A673 (cell line): Measurements from ENCODE around the gene SMIM20. TPM values are rescaled to one million over a fixed set of nuclear protein-coding genes. Genes with fewer than 3 reads are reported as not detected.

ENCODE experiments used
- BruUV-seq: library from RNA; stranded (reverse); fragments of 400-500 nt; replicated peaks from 2 replicates; lab custom pipeline; 2021; lab: Mats Ljungman, UMichigan
- CTCF ChIA-PET: fragments of 300-600 bp; sonication (Branson Sonifier 250); formaldehyde crosslinking; loops from one replicate; lab custom pipeline; 2022; ENCODE audit warnings: antibody characterized with exemption; lab: Charles Lee
- POLR2A ChIA-PET: fragments of 300-600 bp; sonication (Branson Sonifier 250); formaldehyde crosslinking; loops from one replicate; lab custom pipeline; 2022; ENCODE audit warnings: antibody characterized with exemption; ENCODE audit not compliant: low non-redundant PET; lab: Charles Lee
- DNase-seq: peaks from one replicate; pipeline ENCODE4 v3.0.0-alpha.2; 2015; ENCODE audit warnings: low spot score
- H3K27ac ChIP-seq: fragments of 200-600 bp; sonication (generic); 2 replicates; pipeline ENCODE4 v1.5.1; 2016; ENCODE audit warnings: mixed run types, low read depth, mild to moderate bottlenecking, mixed read lengths, antibody characterized with exemption, low read length; ENCODE audit not compliant: poor library complexity, severe bottlenecking
- H3K27me3 ChIP-seq: fragments of 200-600 bp; sonication (generic); replicated peaks from 2 replicates; pipeline ENCODE4 v1.6.1; 2017; ENCODE audit warnings: mixed run types, low read depth, mild to moderate bottlenecking, mixed read lengths, antibody characterized with exemption, low read length; ENCODE audit not compliant: insufficient read depth, poor library complexity
- H3K36me3 ChIP-seq: fragments of 200-600 bp; sonication (generic); 2 replicates; pipeline ENCODE4 v1.6.1; 2016; ENCODE audit warnings: mixed run types, mild to moderate bottlenecking, mixed read lengths, antibody characterized with exemption, low read length; ENCODE audit not compliant: insufficient read depth, poor library complexity, severe bottlenecking
- H3K4me1 ChIP-seq: fragments of 200-600 bp; sonication (generic); 2 replicates; pipeline ENCODE4 v1.6.1; 2017; ENCODE audit warnings: mixed run types, mild to moderate bottlenecking, mixed read lengths, antibody characterized with exemption, low read length; ENCODE audit not compliant: insufficient read depth, poor library complexity, severe bottlenecking
- H3K4me3 ChIP-seq: fragments of 200-600 bp; sonication (generic); 2 replicates; pipeline ENCODE4 v1.5.1; 2016; ENCODE audit warnings: low read depth, mixed run types, mild to moderate bottlenecking, mixed read lengths, low read length; ENCODE audit not compliant: poor library complexity, severe bottlenecking
- H3K9me3 ChIP-seq: fragments of 200-600 bp; sonication (generic); 2 replicates; pipeline ENCODE4 v1.6.1; 2016; ENCODE audit warnings: mixed run types, low read depth, mild to moderate bottlenecking, mixed read lengths, antibody characterized with exemption, low read length; ENCODE audit not compliant: poor library complexity, severe bottlenecking
- CTCF ChIP-seq: fragments of 300-800, 200-600 bp; sonication (generic); conservative IDR thresholded peaks from 2 replicates; pipeline ENCODE4 v1.5.1; 2017; ENCODE audit warnings: low read depth, mild to moderate bottlenecking, antibody characterized with exemption, low read length, moderate library complexity, mixed read lengths
- EZH2 ChIP-seq: fragments of 200-600 bp; sonication (generic); IDR thresholded peaks from 2 replicates; pipeline ENCODE4 v1.6.1; 2017; ENCODE audit warnings: borderline replicate concordance, low read depth, mild to moderate bottlenecking, mixed read lengths, antibody characterized with exemption, low read length; ENCODE audit not compliant: poor library complexity, severe bottlenecking
- intact Hi-C: fragments of 100-400 bp; cut with micrococcal nuclease; formaldehyde crosslinking; loops from one replicate; pipeline ENCODE4 v1.10.0; 2022; ENCODE audit not compliant: unreplicated experiment
- total RNA-seq: library from RNA; stranded (reverse); gene quantifications from 2 replicates; pipeline ENCODE4 v1.2.3, GENCODE V29; 2021

The SMIM20 gene
- total RNA-seq, 1 experiment from 2014 or later: 25.2 TPM

DNA sequence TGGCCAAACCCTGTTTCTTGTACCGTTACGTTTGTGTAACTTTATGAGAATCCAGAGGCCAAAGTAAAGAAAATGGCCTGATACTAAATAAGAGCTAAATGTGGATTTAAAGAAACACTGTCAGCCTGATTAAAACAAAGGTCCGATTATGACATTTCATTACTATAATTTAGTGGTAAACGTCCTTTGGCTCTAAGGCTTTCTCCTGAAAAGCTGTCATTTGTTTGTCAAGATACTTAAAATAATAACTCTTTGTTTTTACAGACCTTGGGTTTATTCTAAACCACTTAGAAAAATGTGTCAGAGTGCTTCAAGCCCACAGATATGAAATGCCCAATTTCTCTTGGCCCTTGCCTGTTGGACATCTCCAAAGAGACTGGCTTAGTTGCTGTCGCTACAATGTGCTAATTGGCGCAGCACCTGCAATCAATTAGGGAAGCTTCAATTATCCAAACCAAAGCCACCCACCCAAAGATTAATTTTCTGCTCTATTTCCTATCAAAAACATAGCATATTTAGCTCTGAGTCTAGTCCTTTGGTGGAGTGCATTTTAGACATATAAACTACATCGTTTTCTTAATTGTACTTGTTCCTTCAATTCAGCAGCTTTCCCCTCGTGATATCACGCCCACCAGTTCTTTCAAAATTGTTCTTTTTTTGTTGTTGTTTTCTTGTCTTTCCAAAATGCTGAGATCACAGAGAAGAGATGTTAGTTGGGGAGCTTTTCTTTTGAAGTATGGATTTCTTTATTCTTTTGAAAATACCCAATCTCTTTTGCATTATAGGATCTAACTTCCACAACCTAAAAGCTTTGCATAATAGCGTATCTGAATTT is 13.6 kb downstream of the SMIM20 start:
- Histone ChIP-seq H3K27ac (no peak overlapping the region), H3K27me3 (no peaks in the 10 kb centered on the region), H3K4me1 (peaks cover 35% of the 10 kb centered on the region), H3K9me3 (no peaks in the 10 kb centered on the region), H3K36me3 (no peaks in the 10 kb centered on the region), H3K4me3 (no peak overlapping the region)
- TF ChIP-seq CTCF (no peak), EZH2 (no peak)
- DNase-seq: no peak
- ChIA-PET POLR2A (interaction anchor here (0.7 kb wide), 1 partner anchor 212 kb away, joined by 5 read pairs; no protein-coding TSS in a partner anchor), CTCF (no interaction called here)
- no TSS peak for BruUV-seq
- intact Hi-C loops: no loop called here

GRCh38 chr4:25928379-25929297 is 14.6 kb downstream of the SMIM20 start:
- CTCF ChIA-PET: interaction anchor here (0.6 kb wide), 1 partner anchor 10 kb away, joined by 3 read pairs; no protein-coding TSS in a partner anchor
- TF ChIP-seq EZH2 (no peak), CTCF (no peak)
- Histone ChIP-seq H3K9me3 (no peaks in the 10 kb centered on the region), H3K27ac (peak overlapping the region; percentile 58), H3K4me1 (peaks cover 35% of the 10 kb centered on the region), H3K4me3 (peak overlapping the region; percentile 2), H3K36me3 (no peaks in the 10 kb centered on the region), H3K27me3 (no peaks in the 10 kb centered on the region)
- no TSS peak for BruUV-seq
- POLR2A ChIA-PET: interaction anchor here (0.7 kb wide), 1 partner anchor 211 kb away, joined by 5 read pairs; no protein-coding TSS in a partner anchor
- intact Hi-C loops: no loop called here
- no peak for DNase-seq

- BruUV-seq: TSS peak; percentile 52
- Histone ChIP-seq H3K9me3 (no peaks in the 10 kb centered on the region), H3K4me3 (peak overlapping the region; percentile 2), H3K36me3 (no peaks in the 10 kb centered on the region), H3K27ac (peak overlapping the region; percentile 58), H3K27me3 (no peaks in the 10 kb centered on the region), H3K4me1 (peaks cover 35% of the 10 kb centered on the region)
- intact Hi-C loops: no loop called here
- DNase-seq: no peak
- ChIA-PET POLR2A (no interaction called here), CTCF (no interaction called here)
- TF ChIP-seq CTCF (no peak), EZH2 (no peak)
These were observed 15.3 kb downstream of the SMIM20 start for GRCh38 chr4:25929298-25929686.
